HT1080 (cell line): ENCODE data around the gene SLU7. TPM values are rescaled to one million over a fixed set of nuclear protein-coding genes. Genes with fewer than 3 reads are reported as not detected.
"Not testable (repeated sequence)": the region's sequence is repeated elsewhere in the genome, so short reads cannot be mapped to it uniquely, and the experiment has no call there.

Experiments
- DNase-seq: peaks from one replicate; pipeline ENCODE4 v3.0.0-alpha.2; 2015; ENCODE audit warnings: low read depth
- total RNA-seq: library from RNA; depleted of rRNA; stranded (reverse); fragments of >200 nt; shearing (Covaris generic); gene quantifications from 2 replicates; pipeline ENCODE4 v1.2.3, GENCODE V29; 2014

SLU7 gene
- total RNA-seq, 1 experiment from 2014 or later, result 67.0 TPM

DNA sequence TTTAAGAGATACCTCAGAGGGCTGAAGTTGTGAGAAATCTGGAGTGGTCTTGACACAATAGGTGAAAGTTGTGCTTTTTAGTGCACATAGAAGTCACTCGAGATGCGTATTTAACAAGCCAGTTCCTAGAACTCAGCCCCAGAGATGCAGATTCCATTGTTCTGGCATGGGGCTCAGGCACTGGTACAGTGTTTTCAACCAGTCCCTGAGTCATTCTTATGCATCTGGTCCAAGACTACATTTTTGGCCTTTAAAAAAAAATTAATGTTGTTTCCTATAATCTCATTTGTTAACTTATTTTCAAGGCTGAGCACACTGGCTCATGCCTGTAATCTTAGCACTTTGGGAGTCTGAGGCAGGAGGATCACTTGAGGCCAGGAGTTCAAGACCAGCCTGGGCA is 32.4 kb upstream of the SLU7 start:
- DNase-seq, result no peak

DNA sequence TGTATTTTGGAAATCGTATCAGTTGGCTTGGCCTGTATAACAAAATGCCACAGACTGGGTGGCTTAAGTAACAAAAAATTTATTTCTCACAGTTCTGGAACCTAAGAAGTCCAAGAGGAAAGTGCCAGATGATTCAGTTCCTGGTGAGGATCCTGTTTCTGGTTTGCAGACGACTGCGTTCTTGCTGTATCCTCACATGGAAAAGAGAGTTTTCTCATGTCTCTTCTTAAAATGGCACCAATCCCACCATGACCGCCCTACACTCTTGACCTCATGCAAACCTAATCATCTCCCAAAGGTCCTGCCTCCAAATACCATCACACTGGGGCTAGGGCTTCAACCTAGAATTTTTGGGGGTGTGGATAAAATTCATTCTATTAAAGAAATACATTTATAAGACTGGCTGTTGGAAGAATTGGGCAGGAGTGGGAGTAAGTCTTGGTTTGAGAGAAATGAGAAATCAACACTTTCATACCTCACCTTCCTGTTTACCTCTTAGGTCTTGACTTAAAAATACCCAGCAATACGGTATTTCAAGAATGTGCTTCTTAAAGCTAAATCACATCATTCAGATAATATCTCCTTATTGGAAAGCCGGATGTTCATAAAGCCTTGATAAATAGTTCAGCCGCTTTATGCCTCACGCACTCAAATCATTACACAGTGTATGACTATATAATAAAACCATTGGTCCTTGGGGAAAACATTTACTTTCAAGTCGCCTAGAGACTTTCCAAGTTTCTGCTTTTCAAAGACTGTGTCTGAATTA is 31.5 kb upstream of the SLU7 start:
- no peak for DNase-seq

DNA sequence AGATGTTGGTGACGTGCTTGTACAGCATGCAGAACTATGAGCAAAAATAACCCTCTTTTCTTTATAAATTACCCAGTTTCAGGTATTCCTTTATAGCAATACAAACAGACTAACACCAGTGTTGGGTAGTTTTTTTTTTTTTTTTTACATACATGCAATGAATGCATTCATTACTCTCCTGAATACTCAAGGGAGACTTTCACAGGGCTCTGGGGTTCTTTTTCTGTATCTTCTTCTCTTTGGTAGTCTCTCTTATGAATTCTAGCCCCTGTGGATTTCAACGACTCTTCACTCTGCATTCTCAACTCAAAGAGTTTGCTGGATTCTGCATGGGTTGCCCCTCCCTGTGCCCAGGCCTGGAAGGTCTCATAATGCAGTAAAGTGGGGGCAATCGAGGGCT is 30.6 kb upstream of the SLU7 start:
- DNase-seq, result no peak

DNA sequence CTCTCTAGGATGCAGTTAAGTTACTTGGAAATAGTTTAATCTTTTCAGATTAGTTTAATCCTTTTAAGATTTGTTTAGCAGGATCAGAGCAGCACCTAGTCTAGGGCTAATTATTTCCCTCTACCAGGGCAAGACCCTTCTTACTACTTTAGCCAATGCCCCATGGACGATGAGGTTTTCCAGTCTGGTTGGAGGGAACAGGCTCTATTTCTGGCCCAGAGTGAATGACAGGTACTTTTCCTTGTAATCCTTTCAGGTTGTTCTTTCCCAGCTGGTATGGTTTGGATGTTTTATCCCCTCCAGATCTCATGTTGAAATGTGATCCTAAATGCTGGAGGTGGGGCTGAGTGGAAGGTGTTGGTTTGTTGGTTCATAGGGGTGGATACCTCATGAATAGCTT is 30.0 kb upstream of the SLU7 start:
- no peak for DNase-seq

DNA sequence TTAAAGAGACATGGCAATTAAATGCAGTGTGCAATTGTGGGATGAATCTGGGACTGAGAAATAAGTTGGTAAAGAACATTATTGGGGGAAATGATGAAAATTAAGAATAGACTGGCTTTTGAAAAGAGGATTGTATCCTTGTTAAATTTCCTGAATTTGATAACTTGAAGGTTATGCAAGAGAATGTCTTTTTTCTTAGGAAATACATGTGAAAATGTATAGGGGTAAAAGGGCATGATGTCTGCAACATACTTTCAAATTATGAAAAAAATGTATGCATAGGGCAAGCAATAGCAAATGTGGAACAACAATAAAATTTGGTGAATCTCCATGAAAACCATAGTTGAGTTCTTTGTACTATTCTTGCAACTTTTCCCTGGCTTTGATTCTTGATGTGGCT is 26.9 kb upstream of the SLU7 start:
- DNase-seq, result no peak

DNA sequence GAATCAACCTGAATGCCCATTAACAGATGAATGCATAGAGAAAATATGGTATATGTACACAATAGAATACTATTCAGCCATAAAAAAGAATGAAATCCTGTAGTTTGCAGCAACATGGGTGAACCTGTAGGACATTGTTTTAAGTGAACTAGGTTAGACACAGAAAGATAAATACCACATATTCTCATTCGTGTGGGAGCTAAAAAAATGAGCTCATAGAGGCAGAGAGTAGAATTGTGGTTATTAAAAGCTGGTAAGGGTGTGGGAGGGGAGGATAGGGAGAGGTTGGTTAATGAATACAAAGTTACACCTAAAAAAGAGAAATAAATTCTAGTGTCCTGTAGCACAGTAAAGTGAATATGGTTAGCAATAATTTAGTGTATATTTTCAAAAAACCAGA is 26.3 kb upstream of the SLU7 start:
- DNase-seq, result no peak

DNA sequence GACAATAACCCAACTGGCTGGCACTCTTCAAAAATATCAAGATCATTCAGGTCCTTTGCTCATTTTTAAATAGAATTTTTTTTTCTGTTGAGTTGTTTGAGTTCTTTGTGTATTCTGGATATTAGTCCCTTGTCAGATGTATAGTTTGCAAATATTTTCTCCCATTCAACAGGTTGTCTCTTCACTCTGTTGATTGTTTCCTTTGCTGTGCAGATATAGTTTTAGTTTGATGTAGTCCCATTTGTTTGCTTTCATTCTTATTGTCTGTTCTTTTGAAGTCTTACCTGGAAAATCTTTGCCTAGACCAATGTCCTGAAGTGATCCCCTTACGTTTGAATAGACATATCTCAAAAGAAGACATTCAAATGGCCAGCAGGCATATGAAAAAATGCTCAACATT is 25.5 kb upstream of the SLU7 start:
- no peak for DNase-seq

DNA sequence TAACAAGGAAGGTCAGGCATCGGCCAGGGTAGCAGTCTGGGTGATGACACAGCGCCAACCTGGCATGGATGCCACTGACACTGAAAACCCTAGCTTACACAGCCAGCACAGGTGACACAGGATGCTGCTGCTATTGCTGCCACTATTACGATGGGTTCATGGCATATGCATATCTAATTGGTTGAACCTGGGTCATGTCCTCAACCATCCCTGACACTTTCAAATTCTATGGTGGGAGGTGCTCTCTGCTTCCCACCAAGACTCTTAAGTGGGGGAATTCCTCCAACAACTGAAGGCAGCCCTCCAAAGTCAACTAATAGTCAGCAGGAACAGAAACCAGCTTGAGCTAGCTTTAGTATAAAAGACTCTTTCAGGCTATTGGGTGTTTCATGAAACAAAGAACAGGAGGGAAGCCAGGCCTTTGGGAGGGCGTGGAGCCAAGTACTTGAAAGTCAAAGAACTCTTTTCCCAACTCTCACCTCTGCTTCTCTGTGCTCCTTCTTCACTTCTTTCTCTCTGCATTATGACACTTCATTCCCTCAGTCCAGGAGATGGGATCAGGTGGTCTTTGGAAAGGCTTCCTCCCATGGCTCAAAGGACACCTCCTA is 24.0 kb upstream of the SLU7 start:
- no peak for DNase-seq

DNA sequence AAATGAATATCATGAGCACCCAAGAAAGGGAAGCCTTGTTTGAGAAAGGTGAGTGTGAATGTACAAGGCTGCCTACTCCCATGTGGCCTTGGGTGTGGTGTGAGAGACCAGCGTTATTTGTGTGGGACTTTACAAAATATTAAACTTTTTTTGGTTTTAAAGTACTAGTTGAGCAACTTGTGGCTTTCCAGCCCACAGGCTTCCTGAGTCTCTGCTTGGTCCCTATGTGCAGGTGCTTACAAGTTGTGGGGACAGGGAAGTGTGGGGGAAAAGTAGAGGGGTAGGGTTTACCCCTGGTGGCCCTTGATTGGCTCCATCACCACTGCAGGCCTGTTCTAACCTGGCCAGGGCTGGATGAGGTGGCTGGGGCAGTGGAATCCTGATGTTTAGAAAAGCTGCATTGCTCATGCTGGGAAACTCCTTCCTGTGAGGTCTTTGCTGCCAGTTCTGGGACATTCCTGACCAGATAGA is 22.5 kb upstream of the SLU7 start:
- no peak for DNase-seq

DNA sequence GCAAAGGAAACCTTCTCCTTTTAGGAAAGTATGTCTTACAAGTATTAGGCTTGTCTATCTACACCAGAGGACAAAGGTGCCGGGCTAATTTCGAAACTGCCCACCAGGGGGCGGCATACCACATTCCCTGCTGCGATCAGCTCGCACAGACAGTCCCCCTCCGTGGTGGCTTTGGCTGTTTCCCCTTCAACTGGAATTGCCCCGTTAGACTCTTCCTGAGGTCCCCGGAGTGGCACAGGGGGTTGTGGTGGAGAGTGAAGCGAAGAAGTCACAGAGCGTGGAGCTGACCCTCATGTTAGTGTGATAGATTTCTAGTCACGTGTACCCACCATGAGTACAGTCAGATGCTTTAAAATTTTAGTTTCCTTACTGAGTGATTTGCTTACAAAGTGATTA is 20.3 kb upstream of the SLU7 start:
- peak; percentile 81 for DNase-seq

DNA sequence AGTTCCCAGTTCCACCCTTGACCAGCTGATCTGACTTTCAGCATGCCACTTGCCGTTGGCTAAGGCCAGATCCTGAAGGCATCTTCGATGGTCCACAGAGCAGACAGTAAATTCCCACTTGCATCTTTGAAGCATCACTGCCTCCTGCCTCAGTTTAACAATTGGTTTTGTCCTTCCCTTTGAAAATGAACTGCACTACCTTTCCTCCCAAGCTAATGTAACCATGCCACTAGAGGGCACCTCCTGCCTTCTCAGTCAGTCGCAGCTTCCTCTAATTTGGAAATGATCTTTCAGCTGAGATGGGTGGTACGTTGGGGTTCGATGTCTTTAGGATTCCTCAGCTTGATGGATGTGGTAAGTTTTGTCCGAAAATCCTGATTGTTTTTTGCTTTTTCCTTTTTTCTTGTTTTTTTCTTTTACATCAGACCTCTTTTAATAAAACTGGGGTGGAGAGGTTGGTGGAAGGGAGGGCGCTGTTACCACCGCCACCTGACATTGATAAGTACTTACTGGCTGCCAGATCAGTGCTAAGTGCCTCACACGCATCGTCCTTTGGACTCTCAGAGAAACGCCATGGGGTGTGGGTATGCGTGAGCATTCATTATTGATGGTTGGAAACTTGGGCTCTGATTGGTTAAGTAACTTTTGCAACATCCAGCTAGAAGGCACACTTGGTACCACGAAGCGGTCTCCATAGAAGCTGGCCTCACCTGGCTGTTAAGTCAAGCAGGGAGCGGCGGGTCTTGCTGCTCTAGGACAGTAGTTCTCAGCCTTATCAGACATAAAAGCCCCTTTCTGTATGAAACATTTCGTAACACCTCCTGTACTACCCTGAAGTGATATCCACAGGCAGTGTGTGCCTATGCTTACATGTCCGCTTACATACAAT is 19.7 kb upstream of the SLU7 start:
- DNase-seq, result peak; percentile 62

DNA sequence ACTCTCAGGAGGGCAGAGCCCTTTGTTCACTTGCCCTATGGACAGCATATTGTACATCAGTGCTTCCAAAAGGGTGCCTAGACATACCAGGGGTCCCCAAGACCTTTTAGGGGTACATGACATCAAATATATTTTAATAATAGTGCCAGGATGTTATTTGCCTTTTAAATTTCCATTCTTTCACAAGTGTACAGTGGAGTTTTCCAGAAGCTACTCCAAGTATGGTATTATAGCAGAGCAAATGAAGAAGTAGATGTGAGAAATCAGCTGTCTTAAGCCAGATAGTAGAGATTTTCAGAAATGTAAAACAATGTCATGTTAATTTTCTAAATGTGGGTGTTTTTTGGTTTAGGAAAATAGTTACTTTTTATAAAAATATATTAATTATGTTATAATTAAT is 18.4 kb upstream of the SLU7 start:
- no peak for DNase-seq

DNA sequence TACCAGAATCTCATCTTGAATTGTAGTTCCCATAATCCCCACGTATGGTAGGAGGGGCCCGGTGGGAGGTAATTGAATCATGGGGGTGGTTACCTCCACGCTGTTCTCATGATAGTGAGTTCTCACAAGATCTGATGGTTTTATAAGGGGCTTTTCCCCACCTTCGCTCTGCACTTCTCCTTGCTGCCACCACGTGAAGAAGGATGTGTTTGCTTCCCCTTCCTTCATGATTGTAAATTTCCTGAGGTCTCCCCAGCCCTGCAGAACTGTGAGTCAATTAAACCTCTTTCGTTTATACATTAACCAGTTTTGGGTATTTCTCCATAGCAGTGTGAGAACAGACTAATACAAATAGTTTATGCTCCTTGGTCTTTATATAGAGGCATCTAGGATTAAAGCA is 17.8 kb upstream of the SLU7 start:
- not testable (repeated sequence) for DNase-seq

DNA sequence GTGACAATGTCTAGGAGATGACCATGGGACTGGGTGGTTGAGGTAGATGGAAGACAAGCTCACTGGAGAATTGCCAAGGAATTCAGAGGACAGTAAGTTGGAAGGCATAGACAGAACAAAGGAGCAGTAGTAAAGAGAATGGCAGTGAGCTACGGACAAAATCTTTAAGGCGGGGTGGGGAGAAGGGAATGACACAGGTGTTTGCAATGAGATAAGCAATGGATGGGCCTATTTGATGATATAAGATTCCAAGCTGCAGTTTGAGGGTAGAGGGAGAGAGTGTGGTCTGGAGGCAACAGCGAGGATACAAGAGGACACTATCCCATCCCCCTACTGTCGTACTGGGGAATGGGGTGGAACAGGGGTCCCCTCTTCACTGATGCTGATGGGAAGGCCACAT is 17.1 kb upstream of the SLU7 start:
- no peak for DNase-seq

DNA sequence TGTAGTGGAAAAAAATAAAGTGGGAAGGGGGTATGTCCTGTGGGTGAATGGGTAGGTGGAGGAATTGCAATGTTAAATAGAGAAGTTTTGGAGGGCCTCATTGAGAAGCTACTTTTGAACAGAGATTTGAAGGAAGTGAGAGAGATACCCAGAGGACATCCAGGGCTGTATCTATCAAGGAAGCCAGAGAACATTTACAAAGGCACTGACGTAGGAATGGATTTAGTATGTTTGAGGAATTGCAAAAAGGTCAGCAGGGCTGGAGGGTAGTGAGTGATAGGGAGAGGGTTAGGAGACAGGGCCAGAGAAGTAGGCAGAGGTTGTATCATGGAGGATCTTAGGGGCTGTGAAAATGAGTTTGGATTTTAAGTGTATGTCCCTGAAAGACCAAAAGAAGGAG is 16.7 kb upstream of the SLU7 start:
- DNase-seq, result no peak

DNA sequence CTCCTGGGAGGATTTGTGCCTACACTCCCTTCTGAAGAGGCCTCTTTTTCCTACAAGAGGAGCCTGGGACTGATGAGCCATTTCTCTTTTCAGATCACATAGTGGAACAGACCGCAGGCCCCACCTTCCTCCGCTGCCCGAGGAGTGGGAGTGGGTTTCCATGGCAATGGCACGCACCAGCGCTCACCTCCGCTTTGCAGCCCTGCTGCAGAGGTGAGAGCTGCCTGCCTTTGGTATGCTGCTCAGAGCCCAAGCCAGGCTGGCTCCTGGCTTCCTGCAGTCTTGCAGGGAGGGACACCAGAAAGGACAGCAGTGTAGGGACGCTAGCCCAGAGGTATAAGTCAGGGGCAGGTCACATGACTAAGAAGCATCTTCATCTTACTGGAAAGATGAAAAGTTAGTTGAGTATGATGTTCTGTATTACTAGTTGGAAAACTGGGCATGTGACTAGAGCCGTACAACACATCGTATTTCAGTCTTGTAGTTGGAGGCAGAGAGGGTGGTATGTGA is 15.2 kb upstream of the SLU7 start:
- no peak for DNase-seq

DNA sequence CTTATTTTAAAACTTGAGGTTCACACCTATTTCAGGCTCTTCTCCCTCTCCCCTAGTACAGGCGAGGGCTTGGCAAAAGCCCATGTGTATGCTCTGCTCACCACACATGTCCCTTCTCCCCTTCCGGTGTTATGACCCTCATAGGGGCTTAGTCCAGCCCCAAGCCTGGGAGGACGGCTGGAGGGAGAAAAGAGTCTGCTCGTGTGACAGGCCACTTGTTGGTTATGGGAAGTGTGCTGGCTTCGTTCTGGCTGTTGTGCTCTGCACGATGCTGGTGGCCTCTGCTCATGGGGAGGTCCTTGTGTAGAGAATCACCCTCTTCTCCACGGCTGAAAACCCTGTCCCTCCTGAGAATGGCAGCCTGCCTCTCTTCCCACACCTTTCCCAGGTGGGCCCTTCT is 13.9 kb upstream of the SLU7 start:
- DNase-seq, result no peak

DNA sequence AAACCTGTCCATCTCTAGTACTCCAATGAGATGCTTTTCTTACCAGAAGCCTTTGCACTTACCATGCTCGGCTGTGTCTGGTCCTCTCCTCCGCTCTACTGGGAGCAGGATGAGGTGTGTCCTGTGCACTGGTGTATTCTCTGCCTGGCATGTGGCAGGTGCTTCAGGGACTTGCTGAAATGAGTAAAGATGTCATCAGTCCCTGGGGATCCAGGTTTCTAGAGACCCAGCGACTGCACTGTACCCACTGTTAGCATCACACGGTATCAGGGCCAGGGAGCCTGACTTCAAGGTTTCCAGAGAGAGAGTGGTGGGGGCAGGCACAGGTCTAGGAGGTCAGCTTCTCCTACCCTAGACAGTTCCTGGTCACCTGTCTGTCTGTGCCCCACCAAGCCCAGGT is 13.3 kb upstream of the SLU7 start:
- no peak for DNase-seq

DNA sequence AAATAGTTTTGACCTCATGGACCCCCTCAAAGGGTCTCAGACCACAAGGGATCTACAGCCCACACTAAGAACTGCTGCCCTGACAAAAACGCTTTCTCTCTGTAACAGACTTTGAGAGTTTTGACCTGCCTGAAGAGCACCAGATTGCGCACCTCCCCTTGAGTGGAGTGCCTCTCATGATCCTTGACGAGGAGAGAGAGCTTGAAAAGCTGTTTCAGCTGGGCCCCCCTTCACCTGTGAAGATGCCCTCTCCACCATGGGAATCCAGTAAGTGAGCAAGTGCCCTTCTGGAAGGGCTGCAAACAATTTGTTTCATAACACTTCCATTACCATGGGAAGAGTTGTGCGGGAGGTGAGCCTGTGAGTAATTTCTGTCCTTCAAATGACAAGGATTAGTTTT is 8.7 kb upstream of the SLU7 start:
- DNase-seq, result no peak

DNA sequence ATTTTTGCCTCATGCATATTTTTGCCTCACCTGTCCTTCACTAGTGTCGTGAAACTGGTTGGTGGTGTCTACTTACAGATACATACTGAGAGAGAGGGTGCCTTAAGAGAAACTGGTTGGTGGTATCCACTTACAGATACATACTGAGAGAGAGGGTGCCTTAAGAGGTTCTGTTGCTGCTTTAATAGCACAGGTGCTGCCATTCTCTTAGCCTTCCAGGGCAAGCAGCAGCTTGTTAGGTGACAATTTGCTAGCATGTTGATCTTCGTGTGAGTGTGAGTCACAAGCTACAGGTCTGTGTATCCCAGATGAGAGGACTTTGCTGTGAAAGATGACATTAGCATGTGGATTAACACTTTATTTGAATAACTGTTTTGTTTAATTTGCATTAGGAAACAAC is 4.2 kb upstream of the SLU7 start:
- no peak for DNase-seq

DNA sequence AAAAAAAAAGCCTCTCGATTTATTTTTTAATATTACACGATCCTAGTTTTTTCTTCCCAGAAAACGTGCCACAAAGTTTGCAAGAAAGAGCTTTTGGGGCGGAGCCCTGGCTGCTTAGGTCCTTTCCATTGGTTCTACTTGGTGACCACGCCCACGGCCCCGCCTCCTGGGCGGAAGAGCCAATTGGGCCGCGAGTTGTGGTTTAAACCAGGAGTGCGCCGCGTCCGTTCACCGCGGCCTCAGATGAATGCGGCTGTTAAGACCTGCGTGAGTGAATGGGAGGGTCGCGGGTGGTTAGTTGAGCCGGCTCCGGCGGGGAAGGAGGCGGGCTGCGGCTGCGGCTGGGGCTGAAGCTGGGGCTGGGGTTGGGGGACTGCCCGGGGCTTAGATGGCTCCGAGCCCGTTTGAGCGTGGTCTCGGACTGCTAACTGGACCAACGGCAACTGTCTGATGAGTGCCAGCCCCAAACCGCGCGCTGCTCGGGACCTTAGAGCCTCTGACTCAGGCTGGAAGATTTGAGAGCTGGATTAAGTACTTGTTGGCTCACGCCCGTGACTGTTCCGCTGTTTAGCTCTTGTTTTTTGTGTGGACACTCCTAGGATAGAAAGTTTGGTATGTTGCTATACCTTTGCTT is 2.9 kb upstream of the SLU7 start, which contains the start of gene PTTG1:
TSS of gene PTTG1 (plus strand) at position 231 of the 634 bp plus-strand sequence. CDS start 458 bp downstream, outside the sequence.
- DNase-seq, result peak; percentile 95

DNA sequence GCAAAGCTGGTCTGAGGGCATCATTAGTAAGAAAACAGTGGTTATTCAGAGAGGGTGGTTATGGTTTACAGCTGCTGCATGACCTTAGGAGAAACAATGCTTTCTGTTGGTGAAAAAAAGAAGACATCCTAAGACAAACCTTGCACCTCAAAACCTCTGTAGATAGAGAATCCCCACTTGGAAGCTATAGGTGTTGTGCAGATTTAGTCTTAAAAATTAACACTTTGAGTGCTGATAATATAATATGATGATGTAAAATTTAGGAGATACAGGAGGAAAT is 1.4 kb upstream of the SLU7 start:
- DNase-seq, result no peak
